PC-9 (cell line): Measurements from ENCODE around the gene NPB.

ENCODE experiments used
- CTCF ChIP-seq: fragments of 200-600 bp; sonication (generic); conservative IDR thresholded peaks from 2 replicates; pipeline ENCODE4 v1.6.1; 2017; ENCODE audit warnings: mixed run types, antibody characterized with exemption, mild to moderate bottlenecking, moderate library complexity
- EZH2 ChIP-seq: fragments of 200-600 bp; sonication (generic); IDR thresholded peaks from 2 replicates; pipeline ENCODE4 v1.8.0; 2017; ENCODE audit warnings: antibody characterized with exemption, low read depth

GRCh38 chr17:81889602-81890001 lies 12.4 kb upstream of the NPB start:
- no peak for TF ChIP-seq CTCF
- no peak for TF ChIP-seq EZH2
